Liver (tissue), 3 donors: ENCODE results near the gene E2F2.

Source experiments
- GABPA ChIP-seq, 2 donors: IDR thresholded peaks in 1 of 2; conservative IDR thresholded peaks in 1 of 2; 2 replicates each; pipeline ENCODE4 v1.6.1; 2016; ENCODE audit warnings: antibody characterized with exemption in 2 of 2, mild to moderate bottlenecking in 1 of 2, moderate library complexity in 1 of 2
- TAF1 ChIP-seq: conservative IDR thresholded peaks from 2 replicates; pipeline ENCODE4 v1.6.1; 2016; ENCODE audit warnings: antibody characterized with exemption, mild to moderate bottlenecking
- YY1 ChIP-seq: IDR thresholded peaks from 2 replicates; pipeline ENCODE4 v1.6.1; 2016; ENCODE audit warnings: antibody characterized with exemption, mild to moderate bottlenecking
- TF ChIP-seq, protein P1 (sequence below): fragments of 150-350 bp; IDR thresholded peaks from 2 replicates; pipeline ENCODE4 v1.5.1; 2017; ENCODE audit warnings: improper control_type of control experiment, low read depth, low read length; ENCODE audit not compliant: missing input control
- TF ChIP-seq, protein P2 (sequence below): IDR thresholded peaks from 2 replicates; pipeline ENCODE4 v1.6.1; 2016; ENCODE audit warnings: antibody characterized with exemption
- donor health status: healthy.
- donor health status: healthy.

DNA sequence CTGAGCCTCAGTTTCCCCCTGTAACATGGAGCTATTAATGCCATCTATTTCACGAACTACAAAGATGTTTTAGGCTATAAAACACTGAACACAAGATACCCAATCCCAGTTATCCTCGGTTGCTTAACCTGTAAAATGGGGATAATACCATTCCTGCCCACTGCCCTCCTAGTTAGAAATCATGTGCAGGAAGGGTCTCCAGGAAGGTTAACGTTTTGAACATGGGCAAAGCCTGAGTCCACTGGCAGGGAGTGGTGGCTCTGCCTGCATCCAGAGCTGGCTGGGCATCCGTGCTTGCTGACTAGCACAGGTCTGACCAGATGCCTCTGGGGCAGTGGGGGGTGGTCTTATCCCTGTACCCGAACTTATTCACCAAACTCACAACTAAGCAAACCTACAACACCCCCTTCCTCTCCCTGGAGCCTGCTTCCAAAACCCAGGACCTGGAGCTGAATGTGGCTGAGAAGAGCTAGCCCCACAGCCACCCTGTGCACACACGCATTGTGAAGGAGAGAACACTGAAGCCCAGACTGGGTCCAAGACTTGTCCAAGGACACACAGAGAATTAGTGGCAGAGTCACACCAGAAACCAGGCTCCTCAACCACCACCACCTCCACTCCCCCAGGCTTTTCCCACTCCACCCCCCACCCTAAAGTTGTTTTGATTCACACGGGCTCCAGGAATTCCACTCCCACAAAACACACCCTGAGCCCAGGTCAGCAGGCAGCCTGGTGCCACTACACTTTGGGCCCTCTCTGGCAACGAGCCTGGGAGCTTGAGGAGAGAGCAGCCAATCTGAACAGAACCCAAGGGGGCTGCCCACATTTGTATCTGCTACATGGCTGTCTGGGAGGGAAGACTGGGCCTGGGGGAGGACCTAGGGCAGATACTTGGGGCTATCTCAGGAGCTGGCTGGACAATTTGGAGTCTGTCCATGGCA lies 1.6 kb downstream of the E2F2 start:
- TF ChIP-seq, protein P1, sequence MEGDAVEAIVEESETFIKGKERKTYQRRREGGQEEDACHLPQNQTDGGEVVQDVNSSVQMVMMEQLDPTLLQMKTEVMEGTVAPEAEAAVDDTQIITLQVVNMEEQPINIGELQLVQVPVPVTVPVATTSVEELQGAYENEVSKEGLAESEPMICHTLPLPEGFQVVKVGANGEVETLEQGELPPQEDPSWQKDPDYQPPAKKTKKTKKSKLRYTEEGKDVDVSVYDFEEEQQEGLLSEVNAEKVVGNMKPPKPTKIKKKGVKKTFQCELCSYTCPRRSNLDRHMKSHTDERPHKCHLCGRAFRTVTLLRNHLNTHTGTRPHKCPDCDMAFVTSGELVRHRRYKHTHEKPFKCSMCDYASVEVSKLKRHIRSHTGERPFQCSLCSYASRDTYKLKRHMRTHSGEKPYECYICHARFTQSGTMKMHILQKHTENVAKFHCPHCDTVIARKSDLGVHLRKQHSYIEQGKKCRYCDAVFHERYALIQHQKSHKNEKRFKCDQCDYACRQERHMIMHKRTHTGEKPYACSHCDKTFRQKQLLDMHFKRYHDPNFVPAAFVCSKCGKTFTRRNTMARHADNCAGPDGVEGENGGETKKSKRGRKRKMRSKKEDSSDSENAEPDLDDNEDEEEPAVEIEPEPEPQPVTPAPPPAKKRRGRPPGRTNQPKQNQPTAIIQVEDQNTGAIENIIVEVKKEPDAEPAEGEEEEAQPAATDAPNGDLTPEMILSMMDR = no peak
- TF ChIP-seq YY1 = no peak
- TF ChIP-seq TAF1 = no peak
- no peak for TF ChIP-seq GABPA (IDR thresholded peaks at IDR 0.05 in 1 of 2, conservative IDR thresholded peaks at IDR 0.05 in 1 of 2)
- TF ChIP-seq, protein P2, sequence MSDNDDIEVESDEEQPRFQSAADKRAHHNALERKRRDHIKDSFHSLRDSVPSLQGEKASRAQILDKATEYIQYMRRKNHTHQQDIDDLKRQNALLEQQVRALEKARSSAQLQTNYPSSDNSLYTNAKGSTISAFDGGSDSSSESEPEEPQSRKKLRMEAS = no peak
